ENCODE results near the gene SYNE1.

DNA sequence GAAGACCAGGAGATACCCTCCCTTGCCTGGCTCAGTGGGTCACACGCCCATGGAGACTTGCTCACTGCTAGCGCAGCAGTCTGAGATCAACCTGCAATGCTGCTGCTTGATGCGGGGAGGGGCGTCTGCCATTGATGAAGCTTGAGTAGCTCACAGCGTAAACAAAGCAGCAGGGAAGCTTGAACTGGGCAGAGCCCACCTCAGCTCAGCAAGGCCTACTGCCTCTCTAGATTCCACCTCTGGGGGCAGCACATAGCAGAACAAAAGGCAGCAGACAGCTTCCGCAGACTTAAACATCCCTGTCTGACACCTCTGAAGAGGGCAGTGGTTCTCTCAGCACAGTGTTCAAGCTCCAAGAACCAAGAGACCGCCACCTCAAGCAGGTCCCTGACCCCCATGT, 558.4 kb downstream of the SYNE1 start:
- TF ChIP-seq EP300 (IDR thresholded peaks at IDR 0.05): no peak
- TF ChIP-seq, protein P1, sequence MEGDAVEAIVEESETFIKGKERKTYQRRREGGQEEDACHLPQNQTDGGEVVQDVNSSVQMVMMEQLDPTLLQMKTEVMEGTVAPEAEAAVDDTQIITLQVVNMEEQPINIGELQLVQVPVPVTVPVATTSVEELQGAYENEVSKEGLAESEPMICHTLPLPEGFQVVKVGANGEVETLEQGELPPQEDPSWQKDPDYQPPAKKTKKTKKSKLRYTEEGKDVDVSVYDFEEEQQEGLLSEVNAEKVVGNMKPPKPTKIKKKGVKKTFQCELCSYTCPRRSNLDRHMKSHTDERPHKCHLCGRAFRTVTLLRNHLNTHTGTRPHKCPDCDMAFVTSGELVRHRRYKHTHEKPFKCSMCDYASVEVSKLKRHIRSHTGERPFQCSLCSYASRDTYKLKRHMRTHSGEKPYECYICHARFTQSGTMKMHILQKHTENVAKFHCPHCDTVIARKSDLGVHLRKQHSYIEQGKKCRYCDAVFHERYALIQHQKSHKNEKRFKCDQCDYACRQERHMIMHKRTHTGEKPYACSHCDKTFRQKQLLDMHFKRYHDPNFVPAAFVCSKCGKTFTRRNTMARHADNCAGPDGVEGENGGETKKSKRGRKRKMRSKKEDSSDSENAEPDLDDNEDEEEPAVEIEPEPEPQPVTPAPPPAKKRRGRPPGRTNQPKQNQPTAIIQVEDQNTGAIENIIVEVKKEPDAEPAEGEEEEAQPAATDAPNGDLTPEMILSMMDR (IDR thresholded peaks at IDR 0.05): no peak

All from upper lobe of left lung (tissue), 4 donors.